Muscle of leg (tissue), 11 donors: ENCODE results near the gene AGBL1. TPM values are rescaled to one million over a fixed set of nuclear protein-coding genes. Genes with fewer than 3 reads are reported as not detected.
A peak's percentile ranks its signal among the peaks of the same experiment; 100 is the strongest.

Source experiments
- DNase-seq: peaks from one replicate; pipeline ENCODE4 v3.0.0; 2013
- H3K27ac ChIP-seq: one replicate; pipeline ENCODE4 v1.5.1; 2013; ENCODE audit warnings: mild to moderate bottlenecking, low read length, control low read depth
- H3K27me3 ChIP-seq: one replicate; pipeline ENCODE4 v1.6.1; 2013; ENCODE audit warnings: low read length; ENCODE audit not compliant: control insufficient read depth, insufficient read depth
- H3K36me3 ChIP-seq: one replicate; pipeline ENCODE4 v1.6.1; 2013; ENCODE audit warnings: low read length; ENCODE audit not compliant: control insufficient read depth, insufficient read depth
- H3K4me1 ChIP-seq: one replicate; pipeline ENCODE4 v1.6.1; 2013; ENCODE audit warnings: low read length; ENCODE audit not compliant: control insufficient read depth, insufficient read depth
- H3K4me3 ChIP-seq: one replicate; pipeline ENCODE4 v1.5.1; 2013; ENCODE audit warnings: low read length, control low read depth
- H3K9me3 ChIP-seq: replicated peaks from 2 replicates; pipeline ENCODE4 v1.6.1; 2013; ENCODE audit warnings: low read depth, low read length; ENCODE audit not compliant: control insufficient read depth
- WGBS: methylation state at CpG from one replicate; pipeline ENCODE4 v1.1.5; 2013; ENCODE audit warnings: missing lambda C conversion rate; ENCODE audit not compliant: insufficient coverage; 5-methylcytosine and 5-hydroxymethylcytosine counted together
- polyA plus RNA-seq, 8 donors: library from polyadenylated mRNA; unstranded; fragments of 120-200 nt; gene quantifications; one replicate each; pipeline versions ENCODE4 v1.2.1 to v1.2.3, GENCODE V29; 2013; ENCODE audit warnings: inconsistent platforms in 1 of 8, low replicate concordance in 1 of 8; ENCODE audit not compliant: insufficient read length in 8 of 8, insufficient read depth in 1 of 8
- total RNA-seq: library from RNA; stranded (reverse); fragments of 120-200 nt; gene quantifications from one replicate; pipeline ENCODE4 v1.2.4, GENCODE V29; 2013

AGBL1 gene
- total and polyA plus RNA-seq, 9 donors, result 6.0 to 18.1 (median 7.9) TPM

DNA sequence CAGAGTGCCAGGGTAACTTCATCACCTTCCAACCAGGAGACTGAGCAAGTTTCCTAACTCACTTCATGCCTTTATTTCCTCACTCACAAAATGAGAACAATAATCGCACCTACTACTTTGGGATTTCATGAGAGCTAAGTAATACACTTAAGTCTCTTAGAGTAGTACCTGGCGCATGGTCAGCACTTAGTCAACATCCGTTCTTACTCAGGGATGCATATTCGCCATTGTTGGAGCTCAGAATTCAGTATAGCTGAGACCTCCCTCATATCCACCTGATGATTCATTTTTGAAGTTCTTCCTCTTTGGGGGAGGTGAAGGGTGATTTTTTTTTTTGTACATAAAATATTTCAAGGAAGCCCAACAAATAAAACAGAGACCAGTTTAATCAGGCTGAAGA, 188.2 kb downstream of the AGBL1 start:
- Histone ChIP-seq H3K36me3 (peaks cover 6% of the 10 kb centered on the region), H3K4me3 (no peak overlapping the region), H3K9me3 (no peaks in the 10 kb centered on the region), H3K4me1 (no peaks in the 10 kb centered on the region), H3K27me3 (no peaks in the 10 kb centered on the region), H3K27ac (no peak overlapping the region)
- no peak for DNase-seq
- WGBS, result no CpG with 5 or more reads among the region's 4 CpGs

- Histone ChIP-seq H3K4me1 (no peaks in the 10 kb centered on the region), H3K27me3 (no peaks in the 10 kb centered on the region), H3K36me3 (peaks cover 6% of the 10 kb centered on the region), H3K4me3 (no peak overlapping the region), H3K27ac (no peak overlapping the region), H3K9me3 (no peaks in the 10 kb centered on the region)
- no CpG with 5 or more reads among the region's 1 CpG for WGBS
- no peak for DNase-seq
Observed at GRCh38 chr15:86268558-86268957, 188.9 kb downstream of the AGBL1 start.

DNA sequence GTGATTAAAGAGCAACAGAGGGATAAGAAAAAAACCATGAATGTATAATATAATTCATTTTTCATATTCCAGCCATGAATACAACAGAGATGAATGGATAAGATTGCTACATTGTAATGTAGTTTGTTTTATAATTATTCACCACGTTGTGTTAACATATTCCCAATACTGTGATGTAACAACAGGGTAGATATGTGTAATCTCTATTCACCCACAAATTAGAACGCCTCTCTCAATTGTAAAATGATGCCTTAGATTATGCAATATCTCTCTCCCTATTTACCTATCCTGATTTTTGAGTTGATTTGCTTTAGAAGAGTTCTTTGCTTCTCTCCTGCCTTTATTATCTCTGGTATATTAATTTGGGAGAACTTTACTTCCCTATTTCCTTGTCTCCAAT, 193.6 kb downstream of the AGBL1 start:
- no peaks in the 10 kb centered on the region for H3K4me1 ChIP-seq
- H3K27ac ChIP-seq, result no peak overlapping the region
- WGBS, result no CpG with 5 or more reads among the region's 2 CpGs
- H3K9me3 ChIP-seq, result no peaks in the 10 kb centered on the region
- peaks cover 6% of the 10 kb centered on the region for H3K36me3 ChIP-seq
- H3K27me3 ChIP-seq, result no peaks in the 10 kb centered on the region
- DNase-seq, result no peak
- no peak overlapping the region for H3K4me3 ChIP-seq

- Histone ChIP-seq H3K4me3 (no peak overlapping the region), H3K36me3 (peaks cover 3% of the 10 kb centered on the region), H3K27ac (no peak overlapping the region), H3K9me3 (no peaks in the 10 kb centered on the region), H3K4me1 (no peaks in the 10 kb centered on the region), H3K27me3 (no peaks in the 10 kb centered on the region)
- DNase-seq, result no peak
- WGBS, result no CpG with 5 or more reads among the region's 1 CpG
Observed at GRCh38 chr15:86275361-86275760, 195.7 kb downstream of the AGBL1 start.

- no peaks in the 10 kb centered on the region for H3K36me3 ChIP-seq
- H3K4me3 ChIP-seq, result no peak overlapping the region
- no peaks in the 10 kb centered on the region for H3K4me1 ChIP-seq
- no peaks in the 10 kb centered on the region for H3K27me3 ChIP-seq
- 34% methylated on average over 4 of the region's 5 CpGs for WGBS
- no peak overlapping the region for H3K27ac ChIP-seq
- H3K9me3 ChIP-seq, result no peaks in the 10 kb centered on the region
- peak; percentile 22 for DNase-seq
Observed at GRCh38 chr15:86278586-86278985, 198.9 kb downstream of the AGBL1 start.

GRCh38 chr15:86284635-86285034, 205.0 kb downstream of the AGBL1 start:
- H3K4me3 ChIP-seq, result no peak overlapping the region
- no peak for DNase-seq
- no peak overlapping the region for H3K27ac ChIP-seq
- no peaks in the 10 kb centered on the region for H3K9me3 ChIP-seq
- no peaks in the 10 kb centered on the region for H3K36me3 ChIP-seq
- H3K27me3 ChIP-seq, result no peaks in the 10 kb centered on the region
- H3K4me1 ChIP-seq, result no peaks in the 10 kb centered on the region

GRCh38 chr15:86295511-86295910, 215.8 kb downstream of the AGBL1 start:
- peak; percentile 77 for DNase-seq
- no peaks in the 10 kb centered on the region for H3K36me3 ChIP-seq
- no peaks in the 10 kb centered on the region for H3K27me3 ChIP-seq
- H3K4me1 ChIP-seq, result peaks cover 2% of the 10 kb centered on the region
- H3K4me3 ChIP-seq, result no peak overlapping the region
- H3K9me3 ChIP-seq, result no peaks in the 10 kb centered on the region
- no CpG with 5 or more reads among the region's 1 CpG for WGBS
- H3K27ac ChIP-seq, result no peak overlapping the region

GRCh38 chr15:86296769-86297168, 217.1 kb downstream of the AGBL1 start:
- Histone ChIP-seq H3K4me3 (no peak overlapping the region), H3K36me3 (no peaks in the 10 kb centered on the region), H3K4me1 (peaks cover 2% of the 10 kb centered on the region), H3K27me3 (no peaks in the 10 kb centered on the region), H3K27ac (no peak overlapping the region), H3K9me3 (no peaks in the 10 kb centered on the region)
- DNase-seq, result no peak
- WGBS, result no CpG with 5 or more reads among the region's 2 CpGs

GRCh38 chr15:86300390-86301125, 220.9 kb downstream of the AGBL1 start:
- DNase-seq, result peak; percentile 86
- WGBS, result no CpG with 5 or more reads among the region's 4 CpGs
- H3K27me3 ChIP-seq, result no peaks in the 10 kb centered on the region

DNA sequence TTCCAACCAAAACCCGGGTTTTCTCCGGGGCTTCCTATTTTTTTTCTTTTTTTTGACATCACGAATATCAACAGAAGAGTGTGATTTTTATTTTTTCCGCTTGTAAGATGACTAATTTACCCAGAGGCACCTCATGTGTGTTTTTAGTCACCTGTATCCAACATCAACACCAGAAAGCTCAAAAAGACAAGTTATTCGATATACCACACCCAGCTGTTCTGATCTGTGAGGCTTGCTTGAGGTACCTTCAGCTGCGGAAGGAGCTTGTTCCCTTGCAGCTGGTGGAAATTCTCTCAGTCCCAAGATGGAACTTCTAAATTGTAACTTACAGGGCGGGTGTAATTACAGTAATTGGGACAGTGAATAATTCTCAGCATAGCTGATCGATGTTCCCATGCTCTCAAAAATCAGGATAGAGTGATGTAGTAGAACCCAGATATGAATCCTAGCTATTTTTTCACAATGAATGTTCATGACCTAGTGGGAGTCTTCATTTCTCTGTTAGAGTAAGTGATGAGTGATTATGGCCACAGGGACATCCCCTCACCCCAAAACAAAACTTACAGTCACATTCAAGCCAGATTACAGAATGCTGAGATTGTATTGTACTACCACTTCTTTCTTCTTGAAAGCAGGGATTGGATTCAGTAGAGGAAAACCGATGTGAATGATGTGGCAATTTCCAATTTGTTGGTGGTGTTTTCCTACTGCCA, 232.1 kb downstream of the AGBL1 start:
- no CpG with 5 or more reads among the region's 9 CpGs for WGBS
- no peak for DNase-seq
- Histone ChIP-seq H3K36me3 (no peaks in the 10 kb centered on the region), H3K4me3 (no peak overlapping the region), H3K4me1 (peaks cover 5% of the 10 kb centered on the region), H3K27me3 (no peaks in the 10 kb centered on the region), H3K27ac (no peak overlapping the region), H3K9me3 (no peaks in the 10 kb centered on the region)

More at GRCh38 chr15:86300390-86301125, 220.9 kb downstream of the AGBL1 start:
- H3K27ac ChIP-seq, result no peak overlapping the region
- no peaks in the 10 kb centered on the region for H3K9me3 ChIP-seq
- H3K4me1 ChIP-seq, result peaks cover 2% of the 10 kb centered on the region
- H3K4me3 ChIP-seq, result no peak overlapping the region
- H3K36me3 ChIP-seq, result no peaks in the 10 kb centered on the region
